Bone marrow (tissue), 2 donors: ENCODE data around the gene SLCO2B1.

Source experiments
- DNase-seq, 2 donors: peaks; one replicate each; lab custom pipeline; 2025; lab: John Stamatoyannopoulos, UW

SLCO2B1 gene

DNA sequence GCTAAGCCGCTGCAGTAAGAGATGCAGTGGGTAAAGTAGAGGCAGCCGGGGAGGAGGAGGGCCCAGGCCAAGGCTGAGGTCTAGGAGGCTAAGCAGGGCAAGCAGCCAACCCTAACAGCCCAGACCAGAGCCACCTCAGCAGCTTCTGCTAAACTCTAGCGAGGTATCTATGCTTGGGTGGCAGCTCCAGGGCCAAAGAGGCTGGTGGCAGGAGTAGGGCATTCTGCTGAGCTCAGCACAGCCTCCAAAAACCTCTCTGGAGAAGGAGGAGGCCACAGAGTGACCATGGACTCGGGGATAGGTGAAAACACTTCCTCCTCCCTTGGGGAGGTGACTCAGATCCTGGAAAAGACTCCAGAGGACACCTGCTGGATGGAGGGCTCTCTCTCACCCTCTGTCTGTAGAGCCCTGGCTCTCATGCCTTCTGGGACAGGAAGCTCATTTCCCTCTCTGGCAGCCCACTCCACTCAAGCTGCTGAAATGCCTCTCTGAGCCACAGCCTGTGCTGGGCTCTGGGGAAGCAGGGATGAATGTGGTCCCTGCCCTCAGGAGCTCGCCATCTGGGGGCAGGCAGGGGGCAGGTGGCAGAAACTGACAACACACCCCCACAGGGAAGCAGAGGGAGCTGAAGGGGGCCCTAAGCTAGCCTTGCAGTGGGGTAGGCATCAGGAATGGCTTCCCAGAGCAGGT lies 73.2 kb downstream of the SLCO2B1 start:
- no peak for DNase-seq

DNA sequence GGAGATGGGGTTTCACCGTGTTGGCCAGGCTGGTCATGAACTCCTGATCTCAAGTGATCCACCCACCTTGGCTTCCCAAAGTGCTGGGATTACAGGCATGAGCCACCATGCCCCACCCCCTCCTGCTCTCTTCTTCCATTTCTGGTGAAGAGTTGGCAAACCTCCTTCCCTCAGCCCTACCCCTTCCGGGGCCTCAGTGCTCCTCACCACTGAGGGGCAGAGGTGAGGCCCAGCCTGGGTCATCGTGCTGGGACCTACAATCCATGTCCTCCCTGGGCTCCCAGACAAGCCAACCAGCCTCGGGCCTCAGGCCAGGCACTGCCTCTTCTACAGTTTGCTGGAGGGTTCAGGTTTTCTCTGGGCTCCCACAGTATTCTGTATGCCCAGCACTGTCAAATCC lies 74.9 kb downstream of the SLCO2B1 start:
- DNase-seq, result no peak

- no peak for DNase-seq
These were observed 78.6 kb downstream of the SLCO2B1 start for GRCh38 chr11:75229466-75229865.

DNA sequence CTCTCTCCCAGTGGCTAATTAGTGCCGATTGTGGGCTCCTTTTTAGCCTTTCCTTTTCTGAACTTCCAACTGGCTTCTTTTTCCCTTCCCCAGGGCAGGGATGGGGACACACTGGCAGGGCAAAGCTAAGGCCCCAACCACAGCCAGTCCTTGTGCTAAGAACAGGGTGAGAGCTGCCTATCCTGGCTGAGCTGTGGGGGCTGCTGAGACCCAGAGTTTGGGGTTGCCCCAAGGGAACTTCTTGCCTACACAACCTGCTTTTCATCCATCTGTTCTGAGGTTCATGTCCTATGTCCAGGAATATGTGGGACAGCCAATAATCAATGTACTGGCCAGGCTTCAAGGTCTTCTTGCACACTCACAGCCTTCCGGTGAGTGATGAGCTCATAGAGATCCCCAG lies 79.7 kb downstream of the SLCO2B1 start:
- no peak for DNase-seq

DNA sequence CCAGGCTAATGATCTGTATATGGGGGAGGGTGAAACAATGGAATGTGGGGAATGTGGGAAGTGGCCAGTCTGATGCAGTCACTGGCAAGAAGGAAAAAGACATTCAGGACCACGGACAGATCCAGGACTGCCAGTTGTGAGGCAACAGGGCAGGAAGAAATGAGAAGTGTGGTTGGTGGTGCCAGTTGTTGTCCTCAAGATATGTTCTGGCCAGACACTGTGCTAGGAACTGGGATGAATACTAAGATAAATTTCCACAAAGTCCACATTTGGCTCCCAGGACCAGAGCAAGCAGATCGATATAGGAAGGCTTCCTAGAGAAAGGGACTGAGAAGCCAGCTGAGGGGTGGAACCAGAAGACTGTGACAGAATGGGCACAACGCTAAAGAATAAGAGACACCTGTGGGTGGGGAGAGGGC lies 82.9 kb downstream of the SLCO2B1 start:
- no peak for DNase-seq

DNA sequence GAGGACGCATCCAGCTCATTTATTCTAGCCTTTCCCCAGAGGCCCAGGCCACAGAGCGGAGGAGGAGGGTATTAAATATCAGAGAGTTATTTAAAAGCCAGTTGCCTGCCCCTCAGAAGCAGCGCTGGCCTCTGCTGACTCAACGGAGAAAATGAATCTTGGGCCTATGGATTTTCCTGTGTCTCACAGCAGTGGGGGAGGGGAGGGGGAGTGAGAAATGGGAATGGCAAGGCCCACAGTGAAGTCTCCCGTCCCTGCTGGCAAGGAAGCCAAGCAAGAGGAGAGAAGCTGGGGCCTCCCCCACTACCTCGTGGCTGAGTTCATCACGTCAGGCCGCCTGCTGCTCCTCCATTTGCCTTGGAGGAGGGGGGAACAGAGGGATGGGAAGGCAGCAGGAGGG lies 85.2 kb downstream of the SLCO2B1 start:
- no peak for DNase-seq

DNA sequence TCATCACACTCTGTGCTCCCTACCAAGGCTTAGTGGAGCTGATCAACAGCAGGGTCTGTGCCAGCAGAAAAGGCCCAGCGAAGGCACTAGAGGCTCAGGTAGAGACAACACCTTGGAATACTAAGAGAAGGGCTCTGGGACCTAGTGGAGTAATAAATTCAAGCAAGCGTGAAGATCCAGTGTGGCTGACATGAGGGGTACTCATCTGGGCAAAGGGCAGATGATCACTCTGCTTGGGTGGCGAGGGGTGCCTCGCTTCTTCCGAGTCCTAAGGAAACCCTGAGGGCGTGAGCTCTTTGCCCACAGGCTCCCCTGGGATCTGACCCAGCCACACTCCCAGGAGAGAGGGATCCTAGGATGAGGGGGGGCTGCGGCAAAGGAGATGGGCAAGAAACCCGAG lies 86.1 kb downstream of the SLCO2B1 start:
- no peak for DNase-seq

DNA sequence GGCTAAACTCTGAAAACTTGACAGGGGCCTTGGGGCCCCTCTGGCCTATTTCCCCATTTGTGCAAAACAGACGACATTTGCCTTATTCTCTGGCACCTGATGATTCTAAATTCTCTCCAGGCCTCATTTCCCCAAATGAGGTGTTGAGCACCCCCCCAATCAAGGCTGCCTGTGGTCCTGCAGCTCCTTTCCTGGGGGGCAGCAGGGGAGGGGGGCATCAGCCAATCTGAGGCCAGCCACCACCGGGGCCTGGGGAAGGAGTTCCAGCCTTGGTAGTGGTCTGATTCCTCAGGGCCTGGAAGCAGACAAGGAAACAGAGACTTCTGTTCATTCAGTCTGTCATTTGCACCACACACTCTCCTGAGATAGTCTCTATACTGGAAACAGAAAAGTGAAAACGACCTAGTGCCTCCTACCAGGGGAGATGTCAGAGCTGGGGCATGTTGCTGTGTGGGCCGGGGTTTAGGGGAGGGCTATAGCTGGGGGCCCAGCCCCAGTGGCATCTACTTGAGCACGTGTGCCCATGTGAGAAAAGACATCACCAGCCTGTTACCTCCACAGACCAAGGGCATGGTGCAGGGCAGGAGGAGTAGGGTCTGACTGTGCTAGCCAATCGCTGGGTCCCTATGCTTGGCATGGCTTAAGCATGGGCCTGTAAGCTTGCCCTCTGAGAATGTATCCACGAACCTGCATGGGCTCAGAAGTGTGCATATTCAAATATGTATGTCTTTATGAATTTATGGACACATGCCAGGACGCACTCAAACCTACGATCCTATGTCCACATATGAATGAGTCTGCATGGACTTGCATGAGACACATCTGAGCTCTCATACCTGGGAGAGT lies 87.9 kb downstream of the SLCO2B1 start:
- DNase-seq, result no peak

DNA sequence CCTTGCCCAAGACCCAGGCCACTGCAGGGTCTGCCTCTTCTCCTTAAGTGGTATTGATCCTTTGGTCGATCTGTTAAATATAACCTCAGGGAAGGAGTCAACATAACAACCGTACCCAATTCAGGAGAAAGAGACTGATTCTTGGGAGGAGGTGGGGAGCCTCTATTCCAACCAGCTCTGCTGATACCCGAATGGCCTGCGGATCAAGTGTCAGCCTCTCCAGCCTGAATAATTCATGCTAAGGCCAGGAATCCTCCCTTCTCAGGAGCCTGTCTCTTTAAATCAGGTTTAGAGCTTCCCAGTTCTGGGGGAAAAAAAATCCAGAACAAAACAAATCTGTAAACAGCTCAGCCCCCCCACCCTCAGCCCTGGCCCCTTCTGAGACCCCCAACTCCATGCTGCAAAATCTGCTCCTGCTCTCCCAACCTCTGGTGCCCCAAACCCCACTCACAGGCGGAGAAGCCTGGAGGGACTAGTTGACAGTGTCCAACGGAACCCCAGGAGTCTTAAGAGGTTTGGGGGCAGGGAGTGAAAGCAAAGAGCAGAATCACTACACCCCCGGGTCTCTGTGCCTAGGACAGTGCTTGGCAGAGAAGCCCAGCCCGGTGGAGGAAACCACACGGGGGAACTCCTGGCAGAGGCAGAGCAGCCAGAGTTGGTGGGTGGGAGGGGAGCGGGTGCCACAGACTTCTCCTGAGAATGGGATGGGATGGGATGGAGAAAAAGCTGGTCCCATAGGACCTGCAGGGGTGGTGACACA lies 88.8 kb downstream of the SLCO2B1 start:
- DNase-seq, result no peak

- no peak for DNase-seq
These were observed 89.6 kb downstream of the SLCO2B1 start, which contains the start of gene TPBGL for GRCh38 chr11:75240311-75241035. TSS of gene TPBGL (plus strand) at chr11:75240774. CDS start at chr11:75241050, 276 bp downstream.

DNA sequence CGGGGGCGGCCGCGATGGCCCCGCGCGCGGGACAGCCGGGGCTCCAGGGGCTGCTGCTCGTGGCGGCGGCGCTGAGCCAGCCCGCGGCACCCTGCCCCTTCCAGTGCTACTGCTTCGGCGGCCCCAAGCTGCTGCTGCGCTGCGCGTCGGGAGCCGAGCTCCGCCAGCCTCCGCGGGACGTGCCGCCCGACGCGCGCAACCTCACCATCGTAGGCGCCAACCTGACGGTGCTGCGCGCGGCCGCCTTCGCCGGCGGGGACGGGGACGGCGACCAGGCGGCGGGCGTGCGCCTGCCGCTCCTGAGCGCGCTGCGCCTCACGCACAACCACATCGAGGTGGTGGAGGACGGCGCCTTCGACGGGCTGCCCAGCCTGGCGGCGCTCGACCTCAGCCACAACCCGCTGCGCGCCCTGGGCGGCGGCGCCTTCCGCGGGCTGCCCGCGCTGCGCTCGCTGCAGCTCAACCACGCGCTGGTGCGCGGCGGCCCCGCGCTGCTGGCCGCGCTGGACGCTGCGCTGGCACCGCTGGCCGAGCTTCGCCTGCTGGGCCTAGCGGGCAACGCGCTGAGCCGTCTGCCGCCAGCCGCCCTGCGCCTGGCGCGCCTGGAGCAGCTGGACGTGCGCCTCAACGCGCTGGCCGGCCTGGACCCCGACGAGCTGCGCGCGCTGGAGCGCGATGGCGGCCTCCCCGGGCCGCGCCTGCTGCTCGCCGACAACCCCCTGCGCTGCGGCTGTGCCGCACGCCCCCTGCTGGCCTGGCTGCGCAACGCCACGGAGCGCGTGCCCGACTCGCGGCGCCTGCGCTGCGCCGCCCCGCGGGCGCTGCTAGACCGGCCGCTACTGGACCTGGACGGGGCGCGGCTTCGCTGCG lies 90.4 kb downstream of the SLCO2B1 start:
- peak; percentile 24 to 63 for DNase-seq

- no peak for DNase-seq
These were observed 91.2 kb downstream of the SLCO2B1 start for GRCh38 chr11:75241906-75242644.

DNA sequence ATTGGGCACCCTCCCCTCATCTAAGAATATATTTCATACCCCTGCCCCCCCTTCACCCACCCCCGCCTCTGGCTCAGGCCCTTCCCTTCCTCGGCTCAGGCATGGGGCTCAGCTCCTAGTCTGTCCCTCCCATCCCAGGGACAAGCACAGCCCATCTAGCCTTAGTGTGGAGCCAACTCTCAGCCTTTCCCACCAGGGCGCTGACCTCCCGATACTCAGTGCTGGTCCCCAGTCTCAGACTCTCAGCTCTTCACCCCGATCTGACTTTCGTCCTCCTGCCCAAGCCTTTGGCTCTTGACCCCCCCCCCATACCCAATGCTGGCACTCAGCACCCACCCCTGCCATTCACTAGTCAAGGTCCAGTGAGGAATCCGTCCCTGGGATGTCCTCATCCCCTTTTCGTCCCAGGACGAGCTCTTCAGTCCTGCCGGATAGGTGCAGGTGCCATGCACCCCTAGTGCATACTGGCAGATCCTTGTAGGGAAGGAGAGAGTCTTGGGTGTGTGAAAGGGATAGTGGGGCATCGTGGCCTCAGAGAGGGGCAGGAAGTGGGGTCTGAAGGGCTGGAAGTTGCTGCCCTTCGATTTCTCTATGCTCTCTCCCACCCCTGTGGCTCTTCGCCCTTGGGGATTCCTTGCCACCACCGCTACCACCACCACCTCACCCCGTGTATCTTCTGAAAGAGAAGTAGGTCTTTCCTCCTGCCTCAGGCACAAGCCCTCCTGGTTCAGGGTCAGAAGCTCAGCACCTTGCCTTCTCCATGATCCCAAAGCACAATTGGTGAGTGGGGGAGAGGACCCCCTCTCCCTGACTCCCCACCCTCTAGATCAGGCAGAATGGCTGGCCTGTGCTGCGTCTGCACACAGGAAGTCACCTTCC lies 92.1 kb downstream of the SLCO2B1 start:
- no peak for DNase-seq

- no peak for DNase-seq
These were observed 93.3 kb downstream of the SLCO2B1 start for GRCh38 chr11:75244052-75244814.

- DNase-seq, result no peak
These were observed 94.6 kb downstream of the SLCO2B1 start for GRCh38 chr11:75245356-75246005.

DNA sequence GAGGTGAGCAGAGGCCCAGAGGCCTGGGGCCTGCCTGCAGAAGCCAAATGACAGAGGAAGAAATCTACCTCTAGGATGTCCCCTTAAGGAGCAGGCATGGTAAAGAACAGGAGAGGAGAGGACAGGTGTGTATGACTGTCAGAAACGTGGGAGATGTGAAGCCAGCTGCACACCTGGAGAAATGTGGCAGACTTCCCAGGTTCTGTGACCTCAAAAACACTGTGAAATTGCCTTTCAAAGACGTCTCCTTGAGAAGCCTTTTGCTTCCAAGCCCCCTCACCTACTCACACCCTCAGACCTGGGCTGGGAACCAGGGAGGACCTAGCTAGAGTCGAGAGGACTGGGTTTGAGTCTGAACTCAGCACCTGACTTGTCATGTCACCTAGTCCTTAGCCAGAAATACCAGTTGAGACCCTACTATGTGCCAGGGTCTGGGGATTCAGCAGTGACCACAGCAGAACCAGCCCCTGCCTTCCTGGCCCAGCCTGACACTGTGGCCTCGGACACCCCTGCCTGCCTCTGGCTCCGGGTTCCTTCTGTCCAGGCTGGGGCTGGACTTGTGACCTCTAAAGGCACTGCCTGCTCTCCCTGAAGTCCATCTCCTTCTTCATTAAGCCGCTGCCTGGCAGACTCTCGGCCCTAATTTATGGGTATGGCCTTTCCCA lies 95.2 kb downstream of the SLCO2B1 start:
- no peak for DNase-seq

DNA sequence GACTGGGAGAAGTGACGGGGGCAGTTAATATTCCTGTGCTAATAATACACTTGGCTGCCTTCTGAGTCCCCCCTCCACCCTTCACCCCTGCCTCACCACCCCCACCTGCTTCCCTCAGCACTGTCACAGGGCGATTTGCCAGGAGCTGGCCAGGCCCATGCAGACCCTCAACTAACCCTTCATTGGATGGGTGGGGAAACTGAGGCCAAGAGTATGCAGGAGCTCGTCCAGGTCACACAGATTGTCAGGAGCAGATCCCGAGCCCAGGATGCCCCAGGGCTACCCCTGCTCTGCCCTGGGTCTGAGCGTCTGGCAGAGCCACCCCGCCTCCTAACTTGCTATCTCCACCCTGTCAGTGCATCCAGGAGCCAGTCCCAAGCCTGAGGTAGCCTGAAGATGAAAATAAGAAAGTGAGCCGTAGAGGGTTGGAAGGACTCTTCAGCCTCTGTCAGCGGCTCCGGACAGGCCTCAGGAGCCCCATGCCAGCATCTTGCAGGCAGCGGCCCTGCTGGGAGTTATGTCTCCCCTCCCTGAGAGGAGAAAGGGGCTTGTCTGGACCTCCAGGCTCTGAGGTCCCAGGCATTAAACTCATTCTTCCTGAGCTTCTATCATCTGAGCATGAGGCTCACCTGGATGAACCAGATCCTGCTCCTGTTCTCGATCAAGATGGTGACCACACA lies 95.9 kb downstream of the SLCO2B1 start:
- DNase-seq, result no peak
